Neural cell (in vitro differentiated cells): ENCODE measurements around the gene FGD5. TPM values are rescaled to one million over a fixed set of nuclear protein-coding genes. Genes with fewer than 3 reads are reported as not detected.

Experiments used
- H2AFZ ChIP-seq: fragments of 200-600, 300-800 bp; sonication (generic), shearing (Covaris generic); 2 replicates; pipeline ENCODE4 v1.6.0; 2014; ENCODE audit warnings: low read depth, mild to moderate bottlenecking, antibody characterized with exemption, low read length, moderate library complexity
- H3F3A ChIP-seq: fragments of 200-600 bp; shearing (Covaris generic); 2 replicates; pipeline ENCODE4 v1.6.1; 2016; ENCODE audit warnings: mild to moderate bottlenecking, moderate library complexity, mixed read lengths, antibody characterized with exemption, low read length; ENCODE audit not compliant: insufficient read depth, poor library complexity, severe bottlenecking
- H3K27ac ChIP-seq: fragments of 200-600, 300-800 bp; sonication (generic), shearing (Covaris generic); 2 replicates; pipeline ENCODE4 v1.5.1; 2014; ENCODE audit warnings: mild to moderate bottlenecking, low read length, moderate library complexity
- H3K27me3 ChIP-seq: fragments of 300-800, 200-600 bp; sonication (generic), shearing (Covaris generic); 2 replicates; pipeline ENCODE4 v1.6.0; 2014; ENCODE audit warnings: mild to moderate bottlenecking, low read depth, low read length, moderate library complexity; ENCODE audit not compliant: insufficient read depth
- H3K36me3 ChIP-seq: fragments of 300-800, 200-600 bp; sonication (generic), shearing (Covaris generic); 2 replicates; pipeline ENCODE4 v1.5.1; 2014; ENCODE audit warnings: mild to moderate bottlenecking, antibody characterized with exemption, low read length, moderate library complexity; ENCODE audit not compliant: insufficient read depth
- H3K4me2 ChIP-seq: fragments of 300-800, 200-600 bp; sonication (generic), shearing (Covaris generic); 2 replicates; pipeline ENCODE4 v1.6.0; 2014; ENCODE audit warnings: mild to moderate bottlenecking, low read length
- H3K4me3 ChIP-seq: fragments of 300-800, 200-600 bp; sonication (generic), shearing (Covaris generic); 2 replicates; pipeline ENCODE4 v1.5.1; 2014; ENCODE audit warnings: mild to moderate bottlenecking, low read length, moderate library complexity
- H3K79me2 ChIP-seq: fragments of 200-600 bp; shearing (Covaris generic); replicated peaks from 2 replicates; pipeline ENCODE4 v1.6.0; 2014; ENCODE audit warnings: mild to moderate bottlenecking, low read length, moderate library complexity; ENCODE audit not compliant: insufficient read depth
- H3K9ac ChIP-seq: fragments of 300-800, 200-600 bp; sonication (generic), shearing (Covaris generic); 2 replicates; pipeline ENCODE4 v1.6.1; 2016; ENCODE audit warnings: mild to moderate bottlenecking, low read length, mixed read lengths
- H3K9me2 ChIP-seq: fragments of 200-600 bp; shearing (Covaris generic); 2 replicates; pipeline ENCODE4 v1.6.1; 2016; ENCODE audit warnings: mild to moderate bottlenecking, low read length, mixed read lengths; ENCODE audit not compliant: insufficient read depth
- H3K9me3 ChIP-seq: fragments of 200-600, 300-800 bp; sonication (generic), shearing (Covaris generic); 2 replicates; pipeline ENCODE4 v1.6.1; 2016; ENCODE audit warnings: mild to moderate bottlenecking, mixed run types, low read length, moderate library complexity, mixed read lengths
- H4K20me1 ChIP-seq: fragments of 200-600 bp; shearing (Covaris generic); 2 replicates; pipeline ENCODE4 v1.6.1; 2016; ENCODE audit warnings: mild to moderate bottlenecking, mixed run types; ENCODE audit not compliant: insufficient read depth
- EZH2 ChIP-seq: fragments of 200-600, 300-800 bp; shearing (Covaris generic), sonication (generic); IDR thresholded peaks from 2 replicates; pipeline ENCODE4 v1.6.1; 2014; ENCODE audit warnings: antibody characterized with exemption, low read length, borderline replicate concordance, mild to moderate bottlenecking; ENCODE audit not compliant: insufficient read depth, poor library complexity, severe bottlenecking
- MXI1 ChIP-seq: fragments of 450-650 bp; conservative IDR thresholded peaks from 2 replicates; pipeline ENCODE4 v1.6.1; 2014; ENCODE audit warnings: antibody characterized with exemption, mild to moderate bottlenecking; ENCODE audit not compliant: poor library complexity, severe bottlenecking
- POLR2AphosphoS5 ChIP-seq: IDR thresholded peaks from 2 replicates; pipeline ENCODE4 v1.6.1; 2012
- TAF1 ChIP-seq: IDR thresholded peaks from 2 replicates; pipeline ENCODE4 v1.6.1; 2012; ENCODE audit warnings: low read depth
- polyA plus RNA-seq: library from polyadenylated mRNA; depleted of rRNA; stranded (reverse); fragments of >200 nt; gene quantifications from 2 replicates; pipeline ENCODE4 v1.2.3, GENCODE V29; 2014
- TF ChIP-seq, protein P1 (sequence below): IDR thresholded peaks from 2 replicates; pipeline ENCODE4 v1.6.1; 2012; ENCODE audit warnings: borderline replicate concordance

Gene FGD5
- polyA plus RNA-seq, 1 donor from 2014 or later, result not detected

DNA sequence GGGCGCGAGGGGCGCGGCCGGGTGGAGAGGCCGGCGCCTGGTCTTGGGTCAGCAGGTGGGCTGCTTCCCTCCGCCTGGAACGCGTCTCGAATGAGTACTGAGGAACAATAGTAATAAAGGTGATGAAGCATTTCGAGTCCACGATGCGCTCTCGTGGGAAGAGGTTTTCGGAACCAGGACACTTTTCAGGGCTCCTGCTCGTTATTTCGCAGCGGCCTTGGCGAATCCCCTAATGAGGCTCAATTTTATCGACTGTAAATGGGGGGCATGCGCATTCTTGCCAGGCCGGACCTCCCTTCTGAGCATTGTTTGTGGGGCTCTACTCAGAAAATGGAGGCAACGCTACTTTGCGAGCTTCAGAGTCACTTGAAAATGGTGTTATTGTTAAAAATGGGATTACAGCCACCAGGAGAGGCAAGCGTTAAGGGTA is 129.9 kb downstream of the FGD5 start:
- peaks cover 59% of the 10 kb centered on the region for H3K79me2 ChIP-seq
- peak overlapping the region; percentile 100 for H3K4me2 ChIP-seq
- no peaks in the 10 kb centered on the region for H3K36me3 ChIP-seq
- TF ChIP-seq POLR2AphosphoS5 (peak; percentile 75), EZH2 (no peak), MXI1 (peak; percentile 67), TAF1 (peak; percentile 44)
- TF ChIP-seq, protein P1, sequence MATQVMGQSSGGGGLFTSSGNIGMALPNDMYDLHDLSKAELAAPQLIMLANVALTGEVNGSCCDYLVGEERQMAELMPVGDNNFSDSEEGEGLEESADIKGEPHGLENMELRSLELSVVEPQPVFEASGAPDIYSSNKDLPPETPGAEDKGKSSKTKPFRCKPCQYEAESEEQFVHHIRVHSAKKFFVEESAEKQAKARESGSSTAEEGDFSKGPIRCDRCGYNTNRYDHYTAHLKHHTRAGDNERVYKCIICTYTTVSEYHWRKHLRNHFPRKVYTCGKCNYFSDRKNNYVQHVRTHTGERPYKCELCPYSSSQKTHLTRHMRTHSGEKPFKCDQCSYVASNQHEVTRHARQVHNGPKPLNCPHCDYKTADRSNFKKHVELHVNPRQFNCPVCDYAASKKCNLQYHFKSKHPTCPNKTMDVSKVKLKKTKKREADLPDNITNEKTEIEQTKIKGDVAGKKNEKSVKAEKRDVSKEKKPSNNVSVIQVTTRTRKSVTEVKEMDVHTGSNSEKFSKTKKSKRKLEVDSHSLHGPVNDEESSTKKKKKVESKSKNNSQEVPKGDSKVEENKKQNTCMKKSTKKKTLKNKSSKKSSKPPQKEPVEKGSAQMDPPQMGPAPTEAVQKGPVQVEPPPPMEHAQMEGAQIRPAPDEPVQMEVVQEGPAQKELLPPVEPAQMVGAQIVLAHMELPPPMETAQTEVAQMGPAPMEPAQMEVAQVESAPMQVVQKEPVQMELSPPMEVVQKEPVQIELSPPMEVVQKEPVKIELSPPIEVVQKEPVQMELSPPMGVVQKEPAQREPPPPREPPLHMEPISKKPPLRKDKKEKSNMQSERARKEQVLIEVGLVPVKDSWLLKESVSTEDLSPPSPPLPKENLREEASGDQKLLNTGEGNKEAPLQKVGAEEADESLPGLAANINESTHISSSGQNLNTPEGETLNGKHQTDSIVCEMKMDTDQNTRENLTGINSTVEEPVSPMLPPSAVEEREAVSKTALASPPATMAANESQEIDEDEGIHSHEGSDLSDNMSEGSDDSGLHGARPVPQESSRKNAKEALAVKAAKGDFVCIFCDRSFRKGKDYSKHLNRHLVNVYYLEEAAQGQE, result peak; percentile 26
- peak overlapping the region; percentile 40 for H2AFZ ChIP-seq
- H3K27me3 ChIP-seq, result no peaks in the 10 kb centered on the region
- peaks cover 6% of the 10 kb centered on the region for H4K20me1 ChIP-seq
- no peaks in the 10 kb centered on the region for H3K9me2 ChIP-seq
- H3K9me3 ChIP-seq, result no peaks in the 10 kb centered on the region
- no peaks in the 10 kb centered on the region for H3F3A ChIP-seq
- peak overlapping the region; percentile 81 for H3K9ac ChIP-seq
- peak overlapping the region; percentile 96 for H3K4me3 ChIP-seq
- peak overlapping the region; percentile 82 for H3K27ac ChIP-seq

DNA sequence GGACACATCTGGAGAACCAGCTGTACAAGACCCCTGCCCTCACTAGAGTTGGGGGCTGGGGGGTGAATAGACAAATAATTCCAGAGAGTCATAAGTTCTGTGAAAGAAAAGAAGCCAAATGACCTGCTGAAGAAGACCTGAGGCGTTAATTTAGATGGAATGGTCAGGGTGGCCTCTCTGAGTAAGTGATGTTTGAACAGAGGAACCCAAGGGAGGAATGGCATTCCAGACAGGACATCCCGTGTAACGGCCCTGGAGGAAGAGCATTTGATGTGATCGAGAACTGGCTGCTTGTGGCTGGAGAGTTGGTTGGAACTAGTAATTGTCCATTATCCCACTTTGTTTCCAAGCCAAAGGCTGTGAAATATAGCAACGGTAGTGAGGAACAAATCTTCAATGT is 130.4 kb downstream of the FGD5 start:
- H2AFZ ChIP-seq, result peak overlapping the region; percentile 40
- peak overlapping the region; percentile 82 for H3K27ac ChIP-seq
- H3K4me3 ChIP-seq, result peak overlapping the region; percentile 96

More for the DNA sequence above, 130.4 kb downstream of the FGD5 start:
- H3K9ac ChIP-seq, result peak overlapping the region; percentile 81
- H3K9me3 ChIP-seq, result no peaks in the 10 kb centered on the region
- no peaks in the 10 kb centered on the region for H3K9me2 ChIP-seq
- H4K20me1 ChIP-seq, result peaks cover 2% of the 10 kb centered on the region
- no peak for TF ChIP-seq TAF1
- TF ChIP-seq, protein P1, result no peak
- peaks cover 59% of the 10 kb centered on the region for H3K79me2 ChIP-seq
- no peaks in the 10 kb centered on the region for H3K36me3 ChIP-seq
- peak overlapping the region; percentile 100 for H3K4me2 ChIP-seq
- H3F3A ChIP-seq, result no peaks in the 10 kb centered on the region
- no peaks in the 10 kb centered on the region for H3K27me3 ChIP-seq
